Subcutaneous adipose tissue (tissue), 4 donors: ENCODE data around the gene ADAM19. TPM values are rescaled to one million over a fixed set of nuclear protein-coding genes. Genes with fewer than 3 reads are reported as not detected.

ENCODE experiments used
- total RNA-seq, 4 donors: library from RNA; depleted of rRNA; stranded (reverse); fragments of >200 nt; gene quantifications; one replicate each; pipeline ENCODE4 v1.1.0, GENCODE V29; 2016
- TF ChIP-seq, protein P1 (sequence below): fragments of 450-650 bp; IDR thresholded peaks from one replicate; pipeline ENCODE4 v1.5.1; 2016; ENCODE audit warnings: low read depth, mild to moderate bottlenecking, control low read depth, antibody characterized with exemption, moderate library complexity

Gene ADAM19
- total RNA-seq, 4 donors from 2014 or later, result 1.4 to 2.9 (median 2.2) TPM

DNA sequence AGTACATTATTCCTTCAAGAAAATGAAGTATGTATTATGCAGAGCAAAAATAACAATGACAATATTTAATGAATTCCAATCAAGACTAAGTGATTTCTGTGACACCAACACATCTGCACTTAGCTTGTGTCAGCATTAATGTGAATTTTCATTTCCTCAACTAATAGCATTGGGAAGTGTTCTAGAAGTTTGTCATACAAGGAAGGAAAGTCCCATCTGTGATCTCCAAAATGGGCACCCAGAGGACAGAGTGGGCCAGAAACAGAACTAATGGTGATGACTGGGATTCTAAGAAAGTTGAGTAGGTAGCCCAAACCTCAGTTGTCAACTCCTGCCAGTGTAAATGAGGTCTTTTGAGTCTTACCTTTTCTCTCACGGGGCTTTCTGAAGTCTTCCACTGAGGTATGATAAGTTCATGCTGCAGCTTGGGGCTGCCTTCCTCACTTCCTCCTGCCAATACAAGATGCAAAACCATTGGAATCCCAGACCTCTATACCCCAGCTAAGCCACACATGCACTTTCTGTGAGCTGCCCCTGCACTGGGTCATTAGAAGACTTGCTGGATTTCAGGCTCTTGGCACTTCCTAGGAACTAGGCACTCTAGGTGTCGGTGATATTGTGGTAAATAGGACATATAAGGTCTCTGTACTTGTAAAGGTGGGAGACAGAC, 4.9 kb downstream of the ADAM19 start:
- TF ChIP-seq, protein P1, sequence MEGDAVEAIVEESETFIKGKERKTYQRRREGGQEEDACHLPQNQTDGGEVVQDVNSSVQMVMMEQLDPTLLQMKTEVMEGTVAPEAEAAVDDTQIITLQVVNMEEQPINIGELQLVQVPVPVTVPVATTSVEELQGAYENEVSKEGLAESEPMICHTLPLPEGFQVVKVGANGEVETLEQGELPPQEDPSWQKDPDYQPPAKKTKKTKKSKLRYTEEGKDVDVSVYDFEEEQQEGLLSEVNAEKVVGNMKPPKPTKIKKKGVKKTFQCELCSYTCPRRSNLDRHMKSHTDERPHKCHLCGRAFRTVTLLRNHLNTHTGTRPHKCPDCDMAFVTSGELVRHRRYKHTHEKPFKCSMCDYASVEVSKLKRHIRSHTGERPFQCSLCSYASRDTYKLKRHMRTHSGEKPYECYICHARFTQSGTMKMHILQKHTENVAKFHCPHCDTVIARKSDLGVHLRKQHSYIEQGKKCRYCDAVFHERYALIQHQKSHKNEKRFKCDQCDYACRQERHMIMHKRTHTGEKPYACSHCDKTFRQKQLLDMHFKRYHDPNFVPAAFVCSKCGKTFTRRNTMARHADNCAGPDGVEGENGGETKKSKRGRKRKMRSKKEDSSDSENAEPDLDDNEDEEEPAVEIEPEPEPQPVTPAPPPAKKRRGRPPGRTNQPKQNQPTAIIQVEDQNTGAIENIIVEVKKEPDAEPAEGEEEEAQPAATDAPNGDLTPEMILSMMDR, result no peak

DNA sequence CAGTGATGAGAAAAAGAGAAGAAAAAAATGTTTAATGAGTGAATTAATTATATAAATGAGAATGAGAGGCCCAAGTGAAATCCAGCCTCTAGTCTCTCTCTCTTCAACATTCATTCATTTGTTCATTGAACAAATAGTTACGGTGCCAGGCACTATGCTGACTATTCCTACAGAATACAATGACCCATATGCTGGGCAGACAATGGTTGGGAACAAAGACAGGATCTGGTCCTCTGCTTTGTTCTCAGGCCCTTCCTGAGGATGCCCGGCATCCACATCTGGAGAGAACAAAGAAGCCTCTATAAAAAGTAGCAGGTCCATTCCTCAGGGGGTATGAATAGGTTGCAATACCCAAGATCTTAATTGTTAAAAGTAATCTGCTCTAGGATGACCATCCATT, 6.9 kb downstream of the ADAM19 start:
- TF ChIP-seq, protein P1, result no peak

DNA sequence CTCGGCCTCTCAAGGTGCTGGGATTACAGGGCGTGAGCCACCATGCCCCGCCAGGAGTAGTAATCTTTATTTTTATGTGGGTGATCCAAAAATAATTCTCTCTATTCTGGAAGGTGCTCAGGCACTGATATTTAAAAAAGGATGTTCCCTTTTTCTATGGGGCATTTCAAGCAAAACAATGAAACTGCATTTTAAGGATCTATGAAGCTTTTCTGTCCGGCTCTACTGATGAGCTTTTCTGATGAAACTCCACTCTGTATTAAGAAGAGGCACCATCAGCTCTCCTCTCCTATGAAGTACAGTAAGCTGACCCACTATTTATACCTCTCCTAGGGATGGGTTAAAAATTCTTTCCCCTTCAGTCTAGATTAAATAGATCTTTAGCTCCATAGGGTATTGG, 7.4 kb downstream of the ADAM19 start:
- TF ChIP-seq, protein P1, result no peak

DNA sequence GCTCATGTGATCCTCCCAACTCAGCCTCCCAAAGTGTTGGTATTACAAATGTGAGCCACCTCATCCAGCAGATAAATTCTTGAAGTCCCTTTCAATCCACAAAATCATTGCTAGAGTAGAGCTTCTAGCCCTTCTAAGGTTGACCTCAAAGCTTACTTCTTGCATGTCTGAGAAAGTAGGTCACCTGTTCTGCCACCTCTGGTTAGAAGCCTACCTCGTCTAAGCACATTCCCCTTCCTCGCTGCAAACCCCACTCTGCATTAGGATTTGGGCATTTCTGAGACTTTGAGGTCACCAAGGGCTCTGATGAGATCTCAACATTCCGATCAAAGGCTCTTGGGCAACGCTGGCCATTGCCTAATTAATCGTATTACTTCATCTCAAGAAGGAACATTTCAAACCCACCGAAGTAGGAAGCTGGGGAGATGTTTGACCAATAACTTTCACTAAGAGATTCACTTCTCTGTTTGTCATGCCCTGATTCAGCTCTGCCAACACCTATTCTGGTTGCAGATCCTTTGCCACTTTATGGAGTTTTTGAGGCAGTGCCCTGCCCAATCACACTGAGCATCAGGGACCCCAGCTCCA, 8.6 kb downstream of the ADAM19 start:
- TF ChIP-seq, protein P1, result no peak

DNA sequence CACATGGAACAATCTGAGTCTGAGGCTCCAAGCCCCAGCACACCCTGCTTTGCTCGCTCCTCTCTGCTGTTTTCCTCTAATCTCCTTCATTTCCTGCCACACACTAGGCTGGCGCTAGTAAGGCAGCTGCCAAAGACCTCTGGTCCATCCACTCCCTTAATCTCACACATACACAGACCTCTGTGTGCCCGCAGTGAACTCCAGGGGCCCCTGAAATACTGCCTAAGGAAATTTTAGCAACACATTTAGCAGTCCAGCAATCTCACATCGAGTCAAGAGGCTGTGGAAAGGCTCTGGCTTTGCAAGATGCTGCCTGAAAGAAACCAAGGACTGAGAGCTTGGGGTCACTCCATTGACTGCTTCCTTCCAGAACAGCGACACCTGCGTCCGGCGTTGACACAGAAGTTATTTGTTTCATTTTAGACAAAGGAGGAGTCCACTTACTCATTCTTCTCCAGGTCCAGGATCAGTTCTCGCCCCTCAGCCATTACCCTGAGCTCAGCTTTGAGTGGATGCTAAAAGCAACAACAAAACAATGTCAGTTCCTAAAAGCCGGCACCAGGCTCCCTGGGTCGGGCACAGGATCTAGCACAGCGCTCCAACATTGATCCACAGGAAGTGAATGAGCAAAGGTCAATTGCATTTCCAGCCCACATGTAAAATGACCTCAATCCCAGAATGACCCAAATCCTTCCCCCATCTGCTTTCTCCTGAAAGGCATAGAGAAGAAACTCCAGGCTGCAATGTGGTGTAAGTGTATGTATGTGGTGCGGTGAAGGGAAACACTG, 11.5 kb downstream of the ADAM19 start:
- TF ChIP-seq, protein P1, result no peak

DNA sequence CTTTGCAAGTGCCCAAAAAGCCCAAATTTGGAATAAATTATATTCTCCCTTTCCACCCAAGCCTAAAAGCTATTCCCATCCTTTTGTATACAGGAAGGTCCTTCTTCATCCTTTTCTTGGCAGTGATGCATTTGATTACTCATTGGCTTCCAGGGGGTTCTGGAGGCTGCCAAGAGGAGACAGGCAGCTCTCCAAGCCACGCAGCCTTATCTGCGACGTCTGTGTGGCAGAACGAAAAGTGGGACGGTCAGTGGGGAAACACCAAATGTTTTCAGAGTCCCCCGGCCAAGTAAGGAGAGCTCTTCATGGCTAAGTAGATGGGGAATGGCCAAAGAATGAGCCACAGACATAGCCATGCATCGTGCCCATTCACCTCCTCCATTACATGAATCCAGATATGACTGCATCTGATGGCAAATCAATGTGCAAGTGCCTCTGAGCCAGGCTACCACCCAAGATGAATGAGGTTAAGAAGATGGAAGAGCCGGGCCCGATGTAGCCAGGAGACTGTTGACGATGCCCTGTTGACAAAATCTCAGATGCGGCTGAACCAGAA, 12.1 kb downstream of the ADAM19 start:
- TF ChIP-seq, protein P1, result no peak

DNA sequence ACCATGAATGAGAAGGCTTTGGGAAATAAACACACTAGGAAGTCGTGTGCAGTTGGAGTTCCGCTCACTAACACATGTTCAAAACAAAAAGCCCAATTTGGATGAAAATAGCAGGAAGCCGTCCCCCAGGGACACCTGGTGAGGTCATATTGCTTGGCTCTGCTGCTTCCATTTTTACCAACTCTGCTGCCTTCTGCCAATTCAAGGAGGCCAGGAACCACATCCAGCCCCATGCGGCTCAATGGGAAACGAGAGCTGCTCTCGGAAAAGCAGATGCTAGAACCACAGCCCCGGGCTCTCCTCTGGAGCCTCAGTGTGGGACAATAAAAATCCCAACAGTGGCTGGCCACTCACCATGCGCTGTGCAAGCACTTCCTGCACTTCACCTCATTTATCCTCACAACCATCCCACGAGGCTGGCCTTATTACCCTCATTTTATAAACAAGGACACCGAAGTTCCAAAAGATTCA, 13.4 kb downstream of the ADAM19 start:
- TF ChIP-seq, protein P1, result no peak
